H9 (cell line): ENCODE data around the gene ZNF217. TPM values are rescaled to one million over a fixed set of nuclear protein-coding genes. Genes with fewer than 3 reads are reported as not detected.

Experiments
- DNase-seq: peaks from one replicate; pipeline ENCODE4 v3.0.0-alpha.2; 2017
- H2AFZ ChIP-seq: one replicate; pipeline ENCODE4 v1.6.1; 2013; ENCODE audit warnings: mild to moderate bottlenecking, low read length, control low read depth, moderate library complexity
- H2AK5ac ChIP-seq: 2 replicates; pipeline ENCODE4 v1.6.1; 2013; ENCODE audit warnings: low read length, control low read depth, mixed read lengths; ENCODE audit not compliant: insufficient read length
- H2BK120ac ChIP-seq: one replicate; pipeline ENCODE4 v1.6.1; 2013; ENCODE audit warnings: low read depth, mild to moderate bottlenecking, low read length, control low read depth, inconsistent platforms; ENCODE audit not compliant: poor library complexity, severe bottlenecking
- H2BK12ac ChIP-seq: 2 replicates; pipeline ENCODE4 v1.6.1; 2013; ENCODE audit warnings: low read length, control low read depth, mixed read lengths, low read depth; ENCODE audit not compliant: insufficient read length
- H2BK15ac ChIP-seq: 2 replicates; pipeline ENCODE4 v1.6.1; 2013; ENCODE audit warnings: low read depth, low read length, control low read depth
- H2BK20ac ChIP-seq: one replicate; pipeline ENCODE4 v1.6.1; 2013; ENCODE audit warnings: low read depth, mild to moderate bottlenecking, low read length, control low read depth, inconsistent platforms; ENCODE audit not compliant: poor library complexity, severe bottlenecking
- H2BK5ac ChIP-seq: 2 replicates; pipeline ENCODE4 v1.6.1; 2013; ENCODE audit warnings: low read length, control low read depth, mixed read lengths; ENCODE audit not compliant: insufficient read length
- H3K14ac ChIP-seq: 2 replicates; pipeline ENCODE4 v1.6.1; 2013; ENCODE audit warnings: low read length, control low read depth; ENCODE audit not compliant: insufficient read depth
- H3K18ac ChIP-seq: 2 replicates; pipeline ENCODE4 v1.6.1; 2013; ENCODE audit warnings: low read depth, mild to moderate bottlenecking, mixed read lengths, low read length, control low read depth; ENCODE audit not compliant: insufficient read length
- H3K23ac ChIP-seq: 2 replicates; pipeline ENCODE4 v1.6.1; 2013; ENCODE audit warnings: low read length, control low read depth, mixed read lengths, low read depth; ENCODE audit not compliant: insufficient read length
- H3K23me2 ChIP-seq: 2 replicates; pipeline ENCODE4 v1.6.1; 2013; ENCODE audit warnings: low read depth, mild to moderate bottlenecking, mixed read lengths, low read length, control low read depth; ENCODE audit not compliant: insufficient read length, poor library complexity, severe bottlenecking
- H3K27ac ChIP-seq: 2 replicates; pipeline ENCODE4 v1.5.1; 2013; ENCODE audit warnings: low read length, control low read depth, mixed read lengths, low read depth; ENCODE audit not compliant: insufficient read length
- H3K27me3 ChIP-seq: 2 replicates; pipeline ENCODE4 v1.6.1; 2013; ENCODE audit warnings: low read length, control low read depth, inconsistent platforms; ENCODE audit not compliant: insufficient read depth
- H3K4ac ChIP-seq: 2 replicates; pipeline ENCODE4 v1.6.1; 2013; ENCODE audit warnings: low read depth, mild to moderate bottlenecking, control low read depth, inconsistent platforms, low read length, moderate library complexity
- H3K4me1 ChIP-seq: 2 replicates; pipeline ENCODE4 v1.6.1; 2013; ENCODE audit warnings: low read length, control low read depth, inconsistent platforms; ENCODE audit not compliant: insufficient read depth
- H3K4me2 ChIP-seq: 2 replicates; pipeline ENCODE4 v1.6.1; 2013; ENCODE audit warnings: low read length, control low read depth, mixed read lengths; ENCODE audit not compliant: insufficient read length, insufficient read depth
- H3K56ac ChIP-seq: 2 replicates; pipeline ENCODE4 v1.6.1; 2013; ENCODE audit warnings: low read depth, mild to moderate bottlenecking, mixed read lengths, low read length, control low read depth; ENCODE audit not compliant: insufficient read length
- H3K79me1 ChIP-seq: 2 replicates; pipeline ENCODE4 v1.6.1; 2013; ENCODE audit warnings: low read depth, mild to moderate bottlenecking, moderate library complexity, low read length, control low read depth, inconsistent platforms; ENCODE audit not compliant: insufficient read depth, poor library complexity, severe bottlenecking
- H3K79me2 ChIP-seq: 2 replicates; pipeline ENCODE4 v1.6.1; 2013; ENCODE audit warnings: low read length, control low read depth, inconsistent platforms; ENCODE audit not compliant: insufficient read depth
- H3K9ac ChIP-seq: 2 replicates; pipeline ENCODE4 v1.6.1; 2013; ENCODE audit warnings: low read length, control low read depth, mixed read lengths; ENCODE audit not compliant: insufficient read length; ENCODE audit errors: extremely low read depth
- H3K9me3 ChIP-seq: one replicate; pipeline ENCODE4 v1.6.1; 2013; ENCODE audit warnings: low read depth, low read length, inconsistent platforms; ENCODE audit not compliant: control insufficient read depth
- H3T11ph ChIP-seq: one replicate; pipeline ENCODE4 v1.6.1; 2013; ENCODE audit warnings: mild to moderate bottlenecking, low read length, control low read depth, inconsistent platforms
- H4K20me1 ChIP-seq: one replicate; pipeline ENCODE4 v1.6.1; 2013; ENCODE audit not compliant: control insufficient read depth, insufficient read length, insufficient read depth
- H4K5ac ChIP-seq: 2 replicates; pipeline ENCODE4 v1.6.1; 2013; ENCODE audit warnings: low read depth, mild to moderate bottlenecking, mixed read lengths, low read length, control low read depth; ENCODE audit not compliant: insufficient read length
- H4K8ac ChIP-seq: replicated peaks from 2 replicates; pipeline ENCODE4 v1.6.1; 2013; ENCODE audit warnings: low read length, control low read depth, mixed read lengths, low read depth; ENCODE audit not compliant: insufficient read length
- H4K91ac ChIP-seq: 2 replicates; pipeline ENCODE4 v1.6.1; 2013; ENCODE audit warnings: low read depth, mild to moderate bottlenecking, moderate library complexity, mixed read lengths, low read length, control low read depth; ENCODE audit not compliant: insufficient read length
- H3K27ac Mint-ChIP-seq, 3 experiments: 2 replicates in 2 of 3; 3 replicates in 1 of 3; pipeline ENCODE4 v1.8.0; 2020 to 2021; ENCODE audit warnings: mixed read lengths in 3 of 3, mild to moderate bottlenecking in 1 of 3, moderate library complexity in 1 of 3
- H3K27me3 Mint-ChIP-seq: 2 replicates; pipeline ENCODE4 v1.8.0; 2021; ENCODE audit warnings: low read depth, mild to moderate bottlenecking, moderate library complexity, mixed read lengths
- H3K36me3 Mint-ChIP-seq, 3 experiments: 2 replicates in 2 of 3; 3 replicates in 1 of 3; pipeline ENCODE4 v1.8.0; 2020 to 2021; ENCODE audit warnings: low read depth in 3 of 3, mixed read lengths in 3 of 3; ENCODE audit not compliant: insufficient read depth in 1 of 3
- H3K4me1 Mint-ChIP-seq, 2 experiments: 2 replicates each; pipeline ENCODE4 v1.8.0; 2020; ENCODE audit warnings: mixed read lengths in 2 of 2
- H3K4me3 Mint-ChIP-seq, 2 experiments: 2 replicates in 1 of 2; 3 replicates in 1 of 2; pipeline ENCODE4 v1.8.0; 2020 to 2021; ENCODE audit warnings: mild to moderate bottlenecking in 2 of 2, mixed read lengths in 2 of 2, moderate library complexity in 1 of 2
- H3K9me3 Mint-ChIP-seq, 2 experiments: 2 replicates in 1 of 2; 3 replicates in 1 of 2; pipeline ENCODE4 v1.8.0; 2020; ENCODE audit warnings: mild to moderate bottlenecking in 2 of 2, mixed read lengths in 2 of 2, moderate library complexity in 1 of 2
- WGBS: extraction: QIAGEN DNeasy Blood & Tissue Kit; methylation state at CpG from one replicate; pipeline ENCODE4 v1.1.7; 2013; ENCODE audit warnings: missing lambda C conversion rate, low lambda C conversion rate, mixed read lengths; ENCODE audit not compliant: insufficient read length; ENCODE audit errors: extremely low coverage; 5-methylcytosine and 5-hydroxymethylcytosine counted together
- total RNA-seq: library from RNA; stranded (reverse); gene quantifications from 2 replicates; pipeline ENCODE4 v1.2.1, GENCODE V29; 2021
- TF ChIP-seq, protein P1 (sequence below): fragments of 200-600 bp; sonication (generic); conservative IDR thresholded peaks from 3 replicates; pipeline ENCODE4 v1.8.0; 2021; ENCODE audit warnings: antibody characterized with exemption, mild to moderate bottlenecking

The ZNF217 gene
- total RNA-seq, 1 experiment from 2014 or later, result 82.8 TPM

- H2AFZ ChIP-seq, result no peak overlapping the region
Measured at GRCh38 chr20:53547664-53548239, 45.9 kb downstream of the ZNF217 start.

More at GRCh38 chr20:53547664-53548239, 45.9 kb downstream of the ZNF217 start:
- no peak overlapping the region for H2AK5ac ChIP-seq
- H3K4me2 ChIP-seq, result no peak overlapping the region
- peak; percentile 61 for DNase-seq
- H2BK15ac ChIP-seq, result no peak overlapping the region
- peaks cover 4 to 7% of the 10 kb centered on the region in 2 experiments for H3K4me1 Mint-ChIP-seq
- H2BK20ac ChIP-seq, result no peak overlapping the region
- H3K9ac ChIP-seq, result no peak overlapping the region
- no peak overlapping the region for H4K5ac ChIP-seq
- H3K27ac ChIP-seq, result no peak overlapping the region
- H4K8ac ChIP-seq, result no peak overlapping the region
- H4K20me1 ChIP-seq, result no peaks in the 10 kb centered on the region
- no CpG with 5 or more reads among the region's 7 CpGs for WGBS
- no peaks in the 10 kb centered on the region for H3K27me3 Mint-ChIP-seq
- no peak overlapping the region for H3K23ac ChIP-seq
- no peak overlapping the region for H2BK12ac ChIP-seq
- H3K9me3 ChIP-seq, result no peaks in the 10 kb centered on the region
- no peak overlapping the region for H2BK5ac ChIP-seq
- no peaks in the 10 kb centered on the region for H3K27me3 ChIP-seq
- H3K4me1 ChIP-seq, result no peaks in the 10 kb centered on the region
- no peak overlapping the region for H3T11ph ChIP-seq
- H3K4ac ChIP-seq, result no peak overlapping the region
- H3K18ac ChIP-seq, result no peak overlapping the region
- no peak overlapping the region for H3K56ac ChIP-seq
- H3K9me3 Mint-ChIP-seq, result no peaks in the 10 kb centered on the region
- H3K23me2 ChIP-seq, result no peaks in the 10 kb centered on the region
- H3K14ac ChIP-seq, result no peak overlapping the region
- H3K36me3 Mint-ChIP-seq, result no peaks in the 10 kb centered on the region
- H3K79me2 ChIP-seq, result no peaks in the 10 kb centered on the region
- no peaks in the 10 kb centered on the region for H3K79me1 ChIP-seq
- H3K4me3 Mint-ChIP-seq, result no peak overlapping the region
- TF ChIP-seq, protein P1, sequence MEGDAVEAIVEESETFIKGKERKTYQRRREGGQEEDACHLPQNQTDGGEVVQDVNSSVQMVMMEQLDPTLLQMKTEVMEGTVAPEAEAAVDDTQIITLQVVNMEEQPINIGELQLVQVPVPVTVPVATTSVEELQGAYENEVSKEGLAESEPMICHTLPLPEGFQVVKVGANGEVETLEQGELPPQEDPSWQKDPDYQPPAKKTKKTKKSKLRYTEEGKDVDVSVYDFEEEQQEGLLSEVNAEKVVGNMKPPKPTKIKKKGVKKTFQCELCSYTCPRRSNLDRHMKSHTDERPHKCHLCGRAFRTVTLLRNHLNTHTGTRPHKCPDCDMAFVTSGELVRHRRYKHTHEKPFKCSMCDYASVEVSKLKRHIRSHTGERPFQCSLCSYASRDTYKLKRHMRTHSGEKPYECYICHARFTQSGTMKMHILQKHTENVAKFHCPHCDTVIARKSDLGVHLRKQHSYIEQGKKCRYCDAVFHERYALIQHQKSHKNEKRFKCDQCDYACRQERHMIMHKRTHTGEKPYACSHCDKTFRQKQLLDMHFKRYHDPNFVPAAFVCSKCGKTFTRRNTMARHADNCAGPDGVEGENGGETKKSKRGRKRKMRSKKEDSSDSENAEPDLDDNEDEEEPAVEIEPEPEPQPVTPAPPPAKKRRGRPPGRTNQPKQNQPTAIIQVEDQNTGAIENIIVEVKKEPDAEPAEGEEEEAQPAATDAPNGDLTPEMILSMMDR, result peak; percentile 93
- H2BK120ac ChIP-seq, result no peak overlapping the region
- no peak overlapping the region for H4K91ac ChIP-seq
- H3K27ac Mint-ChIP-seq, result peak overlapping the region in 2 of 3 experiments; percentile 72 to 96; a peak in 4 of 7 replicates
